ENCODE data around the gene SAFB.

SAFB gene

GRCh38 chr19:5585461-5586299 is 37.2 kb upstream of the SAFB start:
- in situ Hi-C loops (cut with MboI; ENCODE audit: low sequenced_read_pairs, unreplicated experiment): no loop called here
- TF ChIP-seq CTCF (IDR thresholded peaks at IDR 0.05; ENCODE audit: borderline replicate concordance, control extremely low read depth, extremely low read depth, insufficient read depth, missing control alignments): no peak
- DNase-seq (ENCODE audit: low spot score): peak; percentile 82

- DNase-seq (ENCODE audit: low spot score): no peak
- in situ Hi-C loops (cut with MboI; ENCODE audit: low sequenced_read_pairs, unreplicated experiment): no loop called here
- no peak for TF ChIP-seq CTCF (IDR thresholded peaks at IDR 0.05; ENCODE audit: borderline replicate concordance, control extremely low read depth, extremely low read depth, insufficient read depth, missing control alignments)
These were observed 36.4 kb upstream of the SAFB start for GRCh38 chr19:5586300-5587070.

- in situ Hi-C loops (cut with MboI; ENCODE audit: low sequenced_read_pairs, unreplicated experiment): no loop called here
- TF ChIP-seq CTCF (IDR thresholded peaks at IDR 0.05; ENCODE audit: borderline replicate concordance, control extremely low read depth, extremely low read depth, insufficient read depth, missing control alignments): no peak
- DNase-seq (ENCODE audit: low spot score): no peak
These were observed 35.8 kb upstream of the SAFB start for GRCh38 chr19:5587071-5587455.

GRCh38 chr19:5587661-5588060 is 35.2 kb upstream of the SAFB start:
- no peak for DNase-seq (ENCODE audit: low spot score)
- TF ChIP-seq CTCF (IDR thresholded peaks at IDR 0.05; ENCODE audit: borderline replicate concordance, control extremely low read depth, extremely low read depth, insufficient read depth, missing control alignments): no peak

GRCh38 chr19:5588441-5588840 is 34.4 kb upstream of the SAFB start:
- no peak for TF ChIP-seq CTCF (IDR thresholded peaks at IDR 0.05; ENCODE audit: borderline replicate concordance, control extremely low read depth, extremely low read depth, insufficient read depth, missing control alignments)
- DNase-seq (ENCODE audit: low spot score): no peak
- in situ Hi-C loops (cut with MboI; ENCODE audit: low sequenced_read_pairs, unreplicated experiment): no loop called here

More at GRCh38 chr19:5587661-5588060, 35.2 kb upstream of the SAFB start:
- in situ Hi-C loops (cut with MboI; ENCODE audit: low sequenced_read_pairs, unreplicated experiment): no loop called here

GRCh38 chr19:5588906-5589676 is 33.8 kb upstream of the SAFB start:
- in situ Hi-C loops (cut with MboI; ENCODE audit: low sequenced_read_pairs, unreplicated experiment): no loop called here
- no peak for TF ChIP-seq CTCF (IDR thresholded peaks at IDR 0.05; ENCODE audit: borderline replicate concordance, control extremely low read depth, extremely low read depth, insufficient read depth, missing control alignments)
- no peak for DNase-seq (ENCODE audit: low spot score)
